Measurements from ENCODE around the gene STT3B.

Gene STT3B

DNA sequence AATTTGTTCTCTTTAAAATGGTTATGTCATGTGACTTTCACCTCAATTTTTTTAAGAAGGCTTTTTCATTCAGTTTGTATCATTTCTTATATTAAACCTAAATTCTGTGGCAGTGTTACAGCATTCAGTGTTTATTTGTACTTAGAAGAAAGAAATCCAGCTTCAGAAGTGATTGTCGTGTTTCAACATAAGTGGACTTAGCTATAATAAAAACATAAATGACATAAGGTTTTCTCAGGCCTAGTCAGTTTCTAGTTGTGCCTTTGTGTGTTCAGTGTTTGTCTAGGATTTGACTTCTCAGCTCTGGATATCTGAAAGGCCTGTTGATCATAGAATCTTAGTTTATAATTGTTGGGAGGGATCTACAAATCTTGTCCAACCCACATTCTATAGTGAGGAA, 80.5 kb downstream of the STT3B start:
- DNase-seq = no peak

DNA sequence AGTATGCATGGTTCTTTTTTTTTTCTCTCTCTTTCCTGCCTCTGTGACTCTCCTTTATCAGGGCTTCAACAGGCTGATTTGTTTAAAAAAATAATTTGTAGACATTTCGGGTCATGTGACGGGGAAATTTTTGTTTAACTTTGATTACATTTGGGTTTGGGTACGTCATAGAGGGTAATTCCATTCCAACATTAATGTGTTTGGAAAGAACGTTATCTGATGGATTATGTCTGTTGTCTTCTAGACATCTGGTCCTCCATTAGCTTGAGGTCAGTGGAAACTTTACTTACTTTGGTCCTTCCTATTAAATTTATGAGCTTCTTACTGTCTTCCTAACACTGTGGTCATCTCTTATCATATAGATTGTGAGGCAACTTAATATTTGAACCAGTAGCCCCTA, 80.9 kb downstream of the STT3B start:
- DNase-seq = no peak

DNA sequence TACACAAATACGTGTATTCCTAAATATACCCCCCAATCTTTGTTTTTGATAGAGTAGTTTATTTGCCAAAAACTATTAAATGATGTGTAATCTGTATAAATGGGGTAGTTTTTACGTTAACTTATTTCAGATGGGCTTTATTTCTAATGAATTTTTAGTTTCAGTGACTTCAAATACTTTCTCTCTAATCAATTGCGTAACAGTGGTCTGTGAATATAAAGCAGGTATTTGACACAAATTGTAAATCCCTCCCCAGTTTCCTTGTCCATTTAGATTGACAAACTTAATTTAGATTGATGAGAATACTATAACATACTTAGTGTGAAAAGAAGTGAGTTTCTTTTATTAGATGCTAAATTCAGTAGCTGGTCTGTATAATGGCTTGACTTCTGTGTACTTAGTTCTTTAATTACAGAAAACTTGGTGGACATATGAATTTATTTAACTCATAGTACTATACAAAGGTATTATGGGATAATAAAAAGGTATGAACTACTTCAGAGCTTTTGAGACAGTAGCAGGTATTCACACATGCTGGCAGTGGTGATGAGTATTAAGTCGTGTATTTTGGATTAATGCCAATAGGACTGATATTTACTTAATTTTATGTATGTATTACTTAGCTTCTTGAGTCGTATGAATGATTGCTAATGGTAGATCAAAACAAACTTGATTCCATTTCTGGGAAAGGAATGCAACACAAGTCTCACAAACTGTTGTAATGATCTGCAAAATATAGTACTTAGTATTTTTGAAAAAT, 81.6 kb downstream of the STT3B start:
- DNase-seq = no peak

DNA sequence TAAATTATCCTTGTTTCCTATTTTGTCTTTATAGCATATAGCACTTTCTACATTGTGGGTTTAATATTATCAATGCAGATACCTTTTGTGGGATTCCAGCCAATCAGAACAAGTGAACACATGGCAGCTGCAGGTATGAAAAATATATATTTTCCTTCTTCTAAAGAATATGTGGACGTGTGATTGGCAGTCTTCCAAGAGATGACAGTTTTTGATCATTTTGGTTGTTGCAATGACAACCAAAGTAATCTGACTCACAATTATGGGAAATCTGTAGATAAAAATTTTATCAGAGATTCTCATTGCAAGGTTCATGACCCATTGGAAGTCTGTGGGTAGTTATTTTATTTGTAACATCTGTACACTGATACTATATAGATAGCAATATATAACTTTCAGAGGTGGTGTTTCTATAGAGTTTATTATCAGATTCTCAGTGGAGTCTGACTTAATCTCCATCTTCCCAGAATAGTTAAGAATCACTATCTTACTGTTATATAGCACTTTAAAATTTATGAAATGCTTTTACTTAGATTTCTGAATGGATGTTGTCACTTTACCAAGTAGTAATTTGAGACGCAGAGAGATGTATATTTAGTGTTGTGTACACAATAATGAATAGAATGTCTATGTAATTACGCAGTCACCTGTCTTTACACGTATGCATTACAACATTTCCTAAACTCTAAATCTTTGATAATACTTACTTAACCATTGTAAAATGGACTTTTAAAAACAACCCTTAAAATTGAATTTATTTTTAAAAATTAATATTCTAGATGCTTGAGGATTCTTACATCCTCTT, 82.5 kb downstream of the STT3B start:
- no peak for DNase-seq

DNA sequence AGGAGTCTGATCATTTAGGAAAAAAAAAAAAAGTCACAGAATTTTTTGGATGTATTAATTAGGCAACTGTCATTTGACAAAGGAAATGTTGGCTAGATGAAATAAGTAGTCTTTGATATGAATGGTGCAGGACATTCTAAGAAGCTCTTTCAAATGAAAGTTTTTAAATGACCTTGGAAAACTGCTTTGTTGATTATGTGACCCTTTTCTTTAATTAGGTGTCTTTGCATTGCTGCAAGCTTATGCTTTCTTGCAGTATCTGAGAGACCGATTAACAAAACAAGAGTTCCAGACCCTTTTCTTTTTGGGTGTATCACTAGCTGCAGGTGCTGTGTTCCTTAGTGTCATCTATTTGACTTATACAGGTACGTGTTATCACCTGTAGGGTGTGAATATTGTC, 84.0 kb downstream of the STT3B start:
- DNase-seq = no peak

DNA sequence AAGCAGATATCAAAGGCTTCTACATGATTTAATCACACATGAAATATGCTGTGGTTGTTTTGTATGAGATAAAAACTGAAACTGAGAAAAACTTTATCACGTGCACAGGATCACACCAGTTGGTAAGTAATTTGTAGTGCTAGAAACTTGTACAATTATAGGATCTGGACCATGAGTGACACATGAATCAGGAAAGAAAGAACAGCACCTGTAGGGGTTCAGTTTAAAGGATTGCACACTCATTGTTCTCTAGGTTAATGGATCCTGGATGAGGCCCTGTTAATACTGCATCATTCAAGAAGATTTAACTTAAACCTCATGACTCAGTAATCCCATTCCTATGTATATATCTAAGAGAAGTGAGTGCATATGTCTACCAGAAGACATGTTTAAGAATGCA, 87.9 kb downstream of the STT3B start:
- no peak for DNase-seq

DNA sequence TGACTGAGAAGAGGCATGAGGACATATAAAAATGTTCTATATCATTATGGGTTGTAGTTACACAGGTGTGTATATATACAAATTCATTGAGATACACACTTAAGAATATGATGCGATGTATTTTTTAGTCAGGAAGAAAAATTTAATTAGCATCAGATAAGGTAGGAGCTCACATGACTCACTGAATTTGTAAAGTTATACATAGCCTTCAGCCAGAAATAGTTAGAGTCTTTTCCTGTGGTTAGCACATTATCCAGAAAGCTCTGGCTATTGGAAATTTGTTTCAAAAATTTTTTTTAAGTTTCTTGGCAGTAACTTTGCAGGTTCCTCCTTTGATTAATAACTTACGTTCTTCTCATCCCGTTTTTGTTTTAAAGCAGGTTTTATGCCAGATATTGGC, 88.6 kb downstream of the STT3B start:
- no peak for DNase-seq

DNA sequence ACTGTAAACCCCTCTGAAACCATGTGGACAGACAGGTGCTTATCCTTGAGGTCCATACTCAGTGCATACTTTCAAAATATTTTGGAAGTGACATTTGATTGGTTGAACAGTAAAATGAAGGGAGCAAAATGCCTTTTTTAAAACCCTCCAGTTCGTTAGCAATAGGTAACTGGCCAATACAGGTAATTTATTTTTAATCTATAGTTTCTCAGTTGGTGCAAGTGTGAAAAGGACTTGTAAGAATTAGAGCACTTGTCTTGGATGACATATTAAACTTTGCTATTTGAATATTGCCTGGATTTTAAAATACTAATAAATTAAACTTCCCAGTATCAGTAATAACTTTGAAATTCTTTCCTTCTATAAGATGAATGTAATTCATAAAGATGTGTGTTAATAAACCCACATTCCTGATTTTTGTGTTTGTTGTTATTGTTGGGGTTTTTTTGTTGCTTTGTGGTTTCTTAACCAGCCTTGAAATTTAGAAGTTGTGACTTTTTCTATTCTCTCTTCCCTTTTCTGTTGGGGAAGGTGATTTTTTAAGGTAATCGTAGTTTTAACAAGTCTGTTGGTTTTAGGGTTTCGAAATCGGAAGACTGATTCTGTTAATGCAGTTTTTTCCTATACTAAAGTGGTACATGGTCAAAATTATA, 90.0 kb downstream of the STT3B start:
- no peak for DNase-seq

DNA sequence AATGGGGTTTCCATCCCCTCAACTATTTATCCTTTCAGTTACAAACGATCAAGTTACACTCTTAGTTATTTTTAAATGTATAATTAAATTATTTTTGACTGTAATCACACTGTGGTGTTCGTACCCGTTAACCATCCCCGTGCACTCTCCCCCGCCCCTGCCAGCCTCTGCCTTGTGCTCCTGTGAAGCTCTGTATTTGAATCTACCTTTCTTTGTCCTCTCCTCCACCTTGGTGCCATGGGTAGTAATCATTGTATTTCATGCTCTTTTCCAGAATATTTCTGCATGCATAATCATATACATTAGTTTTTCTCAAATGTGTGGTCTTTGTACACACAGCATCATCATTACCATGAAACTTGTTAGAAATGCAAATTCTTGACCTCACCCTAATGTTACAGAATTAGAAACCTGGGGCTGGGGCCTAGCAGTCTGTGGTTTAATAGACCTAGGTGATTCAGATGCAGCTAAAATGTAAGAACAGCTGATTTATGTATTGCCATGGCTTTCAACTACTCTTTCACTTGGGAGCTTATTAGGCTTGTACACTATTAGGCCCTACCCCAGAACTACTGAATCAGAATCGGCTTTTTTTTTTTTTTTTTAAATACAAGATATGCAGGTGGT, 91.5 kb downstream of the STT3B start:
- DNase-seq = no peak

DNA sequence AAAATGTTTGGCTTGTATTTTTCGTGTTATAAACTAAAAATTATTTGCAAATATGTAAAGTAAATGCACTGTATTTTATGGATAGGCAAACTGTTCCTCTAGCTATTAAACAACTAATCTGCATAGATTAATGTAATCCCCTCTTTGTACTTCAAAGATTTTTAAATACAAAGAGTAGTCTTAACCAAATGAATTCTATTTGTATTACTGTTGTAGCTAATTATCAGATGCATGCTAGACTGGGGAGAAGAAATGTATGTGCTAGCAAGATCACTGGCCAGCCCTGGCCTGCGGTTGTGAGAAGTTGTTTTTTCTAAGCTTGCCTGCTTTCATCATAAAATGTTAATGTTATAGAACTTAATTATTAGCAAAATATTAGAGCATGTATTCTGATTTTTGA, 92.6 kb downstream of the STT3B start:
- DNase-seq = no peak

DNA sequence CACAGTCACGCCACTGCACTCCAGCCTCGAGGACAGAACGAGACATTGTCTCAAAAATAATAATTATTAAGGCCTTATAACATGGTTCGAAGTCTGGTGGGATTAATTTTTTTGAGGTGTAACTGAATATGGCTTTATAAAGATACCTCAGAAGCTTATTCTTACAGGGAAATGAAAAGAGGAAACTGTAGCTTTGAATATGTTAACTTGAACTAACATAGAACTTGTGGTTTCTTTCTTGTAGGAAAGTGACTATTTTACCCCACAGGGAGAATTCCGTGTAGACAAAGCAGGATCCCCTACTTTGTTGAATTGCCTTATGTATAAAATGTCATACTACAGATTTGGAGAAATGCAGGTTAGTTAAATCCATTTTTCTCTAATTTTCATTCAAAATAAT, 96.3 kb downstream of the STT3B start:
- no peak for DNase-seq

DNA sequence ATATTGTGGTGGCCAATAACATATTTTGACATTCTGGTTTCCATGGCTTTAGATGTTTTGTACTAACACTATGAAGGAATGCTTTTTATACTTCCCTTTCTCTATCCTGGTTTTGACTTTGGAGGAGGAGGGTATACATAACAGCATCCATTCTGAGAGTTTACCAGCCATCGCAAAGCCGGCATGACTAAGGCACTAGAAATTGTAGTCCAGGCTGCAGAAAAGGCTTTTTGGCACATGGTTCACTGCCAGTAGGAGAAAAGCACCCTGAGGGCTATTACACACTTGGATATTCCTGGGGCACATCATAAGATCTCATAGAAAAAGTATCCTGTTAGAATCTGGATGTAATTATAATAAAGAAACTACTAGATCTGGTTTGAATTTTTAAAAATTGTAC, 101.8 kb downstream of the STT3B start:
- DNase-seq = no peak

DNA sequence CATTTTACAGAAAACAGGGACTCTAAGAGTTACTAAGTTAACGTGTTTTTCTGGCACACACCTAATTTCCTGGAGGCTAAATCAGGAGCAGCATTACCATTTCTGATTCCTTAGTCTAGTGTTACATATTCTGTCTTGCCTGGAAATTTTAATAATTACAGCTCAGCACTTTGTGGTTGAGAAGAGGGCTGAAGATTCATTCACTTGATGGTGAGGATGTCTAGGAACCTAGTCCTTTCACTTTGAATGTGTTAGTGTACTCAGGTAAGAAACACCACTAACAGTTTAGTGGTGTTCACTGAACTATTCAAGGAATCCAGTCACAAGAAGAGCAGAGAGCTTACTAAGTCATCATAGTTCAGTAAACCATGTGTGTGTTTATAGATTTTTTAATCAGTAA, 102.8 kb downstream of the STT3B start:
- DNase-seq = no peak

DNA sequence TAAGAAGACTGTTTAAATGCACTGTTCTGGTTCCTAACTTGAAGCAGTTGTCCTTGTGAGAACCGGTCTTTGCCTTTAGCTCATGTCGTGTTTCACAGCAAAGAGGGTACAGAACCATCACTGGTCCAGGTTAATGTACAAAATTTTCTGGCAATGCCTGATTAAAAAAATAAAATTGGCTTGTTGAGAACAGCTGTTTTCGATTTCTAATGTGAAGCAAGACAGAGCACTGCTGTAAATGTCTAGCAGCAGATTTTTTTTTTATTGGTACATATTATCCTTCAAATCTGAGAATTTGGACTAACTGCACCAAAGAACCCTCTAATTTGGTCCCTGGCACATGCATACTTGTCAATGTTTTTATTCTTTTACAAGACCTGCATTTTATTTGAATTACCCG, 103.3 kb downstream of the STT3B start:
- no peak for DNase-seq

DNA sequence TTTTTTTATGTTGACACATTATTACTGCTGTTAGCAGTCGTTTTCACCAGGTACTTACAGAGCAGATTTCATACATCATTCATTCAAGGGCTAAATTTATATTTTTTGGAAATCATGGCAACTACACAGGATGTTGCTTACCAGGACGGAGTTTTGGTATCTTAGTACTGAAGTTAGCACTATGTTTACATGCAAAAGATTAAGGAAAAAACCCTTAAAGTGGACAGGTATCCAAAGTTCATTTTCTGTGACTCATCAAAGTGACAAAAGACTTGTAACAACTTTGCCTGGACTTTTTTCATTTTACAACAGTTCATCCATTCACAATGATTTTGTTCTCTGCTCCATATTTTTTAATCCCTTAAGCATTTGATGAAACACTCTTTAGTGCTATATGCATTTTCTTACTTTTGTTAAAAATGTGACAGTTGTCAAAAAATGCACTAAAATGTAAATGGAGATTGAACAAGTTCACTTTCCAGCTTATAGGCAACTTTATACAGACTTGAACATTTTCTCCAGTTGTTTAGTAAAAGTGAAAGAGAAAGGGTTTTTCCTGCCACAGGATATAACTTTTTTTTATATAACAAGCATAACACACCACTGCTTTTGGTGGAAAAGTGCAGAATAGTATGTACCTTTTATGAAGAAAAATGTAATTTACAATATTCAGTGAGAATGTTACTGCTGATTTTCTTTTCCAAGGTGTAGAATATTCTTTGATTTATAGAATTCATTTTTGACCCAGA, 104.1 kb downstream of the STT3B start:
- DNase-seq = no peak

DNA sequence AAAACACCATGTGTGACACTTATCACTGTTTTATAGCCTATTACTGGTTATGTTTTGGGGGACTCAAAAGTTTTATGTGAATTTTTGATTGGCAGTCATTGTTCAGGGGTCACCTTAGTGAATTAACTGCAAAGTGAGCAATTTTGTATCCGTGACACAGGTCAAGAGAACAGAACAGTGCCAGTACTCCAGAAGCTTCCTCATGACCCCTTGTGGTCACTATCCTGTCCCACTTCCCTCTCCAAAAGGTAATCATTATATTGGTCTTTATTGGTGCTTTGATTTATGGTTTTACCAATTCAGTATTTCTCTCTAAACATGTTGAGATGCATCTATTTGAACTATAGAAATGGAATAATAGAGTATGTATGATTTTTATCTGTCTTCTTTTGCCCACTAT, 107.1 kb downstream of the STT3B start:
- no peak for DNase-seq

DNA sequence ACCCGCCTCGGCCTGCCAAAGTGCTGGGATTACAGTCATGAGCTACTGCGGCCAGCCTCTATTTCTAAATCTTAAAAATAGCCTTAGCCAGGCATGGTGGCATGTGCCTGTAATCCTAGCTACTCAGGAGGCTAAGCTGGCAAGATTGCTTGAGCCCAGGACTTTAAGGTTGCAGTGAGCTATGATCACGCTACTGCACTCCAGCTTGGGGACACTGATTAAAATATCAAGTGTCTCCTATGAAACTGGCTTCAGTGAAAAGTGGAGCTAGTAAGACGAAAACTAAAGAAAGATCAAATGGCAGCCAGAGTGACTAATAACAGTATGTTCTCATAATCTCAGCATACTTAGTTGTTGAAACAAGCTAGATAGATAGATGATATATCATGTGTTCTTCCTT, 112.5 kb downstream of the STT3B start:
- no peak for DNase-seq

DNA sequence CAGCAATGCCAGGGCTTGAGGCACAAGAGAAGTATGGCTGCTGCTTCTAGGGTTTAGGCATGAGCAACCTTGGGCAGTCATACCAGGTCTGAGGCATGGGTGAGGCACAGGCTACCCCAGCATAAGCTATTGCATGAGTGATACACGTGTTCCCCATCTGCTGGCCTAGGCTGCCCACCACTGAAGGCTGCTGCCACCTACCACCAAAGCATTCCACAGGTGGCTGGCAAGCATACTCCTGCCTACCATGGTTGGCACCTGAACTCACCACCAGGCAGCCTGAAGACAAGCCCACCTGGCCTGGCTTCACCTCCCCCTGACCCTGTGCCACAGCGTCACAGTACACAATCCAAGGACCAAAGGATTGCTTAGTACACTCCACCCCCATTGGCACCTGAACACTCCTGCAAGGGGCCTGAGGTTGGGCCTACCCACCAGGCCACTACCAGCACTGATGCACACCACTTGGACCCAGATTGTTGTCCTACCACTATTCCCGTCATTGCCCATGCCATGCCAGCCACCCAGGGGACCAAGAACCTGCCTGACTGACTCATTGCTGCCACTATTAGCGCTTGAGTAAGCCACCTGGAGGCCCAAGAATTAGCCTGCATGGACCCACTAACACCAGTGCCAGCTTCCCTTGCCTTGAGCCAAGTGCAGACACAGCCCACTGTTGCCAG, 115.7 kb downstream of the STT3B start:
- no peak for DNase-seq

DNA sequence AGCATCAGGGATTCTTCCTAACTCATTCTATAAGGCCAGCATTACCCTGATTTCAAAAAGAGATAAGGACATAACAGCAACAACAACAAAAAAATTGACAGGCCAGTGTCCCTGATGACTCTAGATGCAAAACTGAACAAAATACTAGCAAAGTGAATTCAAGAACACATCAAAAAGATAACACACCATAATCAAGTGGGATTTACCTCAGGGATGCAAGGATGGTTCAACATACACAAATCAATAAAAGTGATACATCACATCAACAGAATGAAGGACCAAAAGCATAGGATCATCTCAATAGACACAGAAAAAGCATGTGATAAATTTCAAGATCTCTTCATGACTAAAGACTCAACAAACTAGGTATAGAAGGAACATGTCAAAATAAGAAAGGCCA, 119.6 kb downstream of the STT3B start:
- no peak for DNase-seq

DNA sequence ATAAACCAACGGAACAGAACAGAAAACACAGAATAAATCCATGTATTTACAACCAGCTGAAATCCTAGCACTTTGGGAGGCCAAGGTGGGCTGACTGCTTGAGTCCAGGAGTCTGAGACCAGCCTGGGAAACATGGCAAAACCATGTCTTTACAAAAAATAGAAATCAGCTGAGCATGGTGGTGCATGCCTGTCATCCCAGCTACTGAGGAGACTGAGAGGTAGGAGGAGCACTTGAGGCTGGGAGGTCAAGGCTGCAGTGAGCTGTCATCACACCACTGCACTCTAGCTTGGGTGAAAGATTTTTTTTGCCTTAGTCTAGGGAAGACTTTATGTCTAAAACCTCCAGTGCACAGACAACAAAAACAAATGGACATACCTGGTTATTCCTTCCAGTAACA, 120.7 kb downstream of the STT3B start:
- DNase-seq = no peak

DNA sequence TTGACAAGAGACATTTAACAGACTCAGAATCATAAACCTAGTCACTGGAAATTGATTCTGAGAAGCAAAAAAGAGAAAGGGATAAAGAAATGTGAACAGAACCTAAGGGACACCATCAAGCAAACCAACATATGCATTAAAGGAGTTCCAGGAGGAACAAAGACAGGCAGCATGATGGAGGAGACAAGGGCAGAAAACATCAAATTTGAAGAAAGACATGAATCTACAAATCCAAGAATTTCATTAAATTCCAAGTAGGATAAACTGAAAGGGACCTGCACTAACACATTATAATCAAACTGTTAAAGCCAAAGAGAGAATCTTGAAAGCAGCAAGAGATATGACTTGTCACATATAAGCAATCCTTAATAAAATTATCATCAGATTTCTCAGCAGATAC, 122.3 kb downstream of the STT3B start:
- DNase-seq = no peak

DNA sequence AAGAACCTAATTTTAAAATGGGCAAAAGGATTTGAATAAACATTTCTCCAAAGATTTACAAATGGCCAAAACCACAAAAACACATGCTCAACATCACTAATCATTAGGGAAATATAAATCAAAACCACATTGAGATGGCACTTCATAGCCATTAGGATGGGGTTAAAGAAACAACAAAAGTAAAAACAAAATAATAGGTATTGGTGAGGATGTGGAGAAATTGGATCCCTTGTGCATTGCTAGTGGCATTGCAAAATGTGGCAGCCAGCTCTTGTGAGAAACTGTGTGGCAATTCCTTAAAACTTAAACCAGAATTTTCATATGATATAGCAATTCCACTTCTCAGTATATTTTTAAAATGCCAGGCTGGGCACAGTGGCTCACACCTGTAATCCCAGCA, 126.5 kb downstream of the STT3B start:
- DNase-seq = no peak

Data from NCI-H187 (cell line).